HepG2 (cell line): Measurements from ENCODE around the gene PPIL6. TPM values are rescaled to one million over a fixed set of nuclear protein-coding genes. Genes with fewer than 3 reads are reported as not detected.

Source experiments
- AGO1 ChIP-seq: fragments of 200-400 bp; formaldehyde crosslinking; IDR thresholded peaks from 2 replicates; pipeline ENCODE4 v1.6.1; 2017; ENCODE audit warnings: mild to moderate bottlenecking, low read depth, low read length, moderate library complexity; ENCODE audit not compliant: poor library complexity, severe bottlenecking
- ATF7-NPFF ChIP-seq: sonication (generic); formaldehyde crosslinking; IDR thresholded peaks from 2 replicates; pipeline ENCODE4 v1.8.1; 2023; ENCODE audit warnings: mild to moderate bottlenecking, low read depth, missing genetic modification reagents, moderate library complexity
- CTCF ChIP-seq: sonication (generic); formaldehyde crosslinking; IDR thresholded peaks from 2 replicates; pipeline ENCODE4 v1.5.0; 2020; ENCODE audit warnings: mild to moderate bottlenecking, missing genetic modification reagents, moderate library complexity
- EP300 ChIP-seq, 3 experiments: sonication (generic) in 1 of 3; formaldehyde crosslinking in 1 of 3; IDR thresholded peaks; 2 replicates each; pipeline versions ENCODE4 v1.5.1 to v1.6.1; 2011 to 2020; ENCODE audit warnings: low read depth in 2 of 3, low read length in 2 of 3, borderline replicate concordance in 1 of 3, improper control_type of control experiment in 1 of 3, mild to moderate bottlenecking in 1 of 3, missing genetic modification reagents in 1 of 3, moderate library complexity in 1 of 3
- FLYWCH1 ChIP-seq: sonication (generic); formaldehyde crosslinking; IDR thresholded peaks from 2 replicates; pipeline ENCODE4 v1.8.1; 2023; ENCODE audit warnings: mild to moderate bottlenecking, missing genetic modification reagents
- HOXA9 ChIP-seq: sonication (generic); formaldehyde crosslinking; IDR thresholded peaks from 2 replicates; pipeline ENCODE4 v1.8.1; 2022; ENCODE audit warnings: missing genetic modification reagents, mild to moderate bottlenecking, moderate library complexity, borderline replicate concordance
- KDM1A ChIP-seq: IDR thresholded peaks from 2 replicates; pipeline ENCODE4 v1.6.1; 2016; ENCODE audit warnings: missing compliant biosample characterization
- KDM2A ChIP-seq: sonication (generic); formaldehyde crosslinking; IDR thresholded peaks from 2 replicates; pipeline ENCODE4 v1.4.0; 2020; ENCODE audit warnings: low read depth, missing genetic modification reagents, borderline replicate concordance
- MEIS1 ChIP-seq: sonication (generic); formaldehyde crosslinking; IDR thresholded peaks from 2 replicates; pipeline ENCODE4 v1.9.0; 2021; ENCODE audit warnings: mild to moderate bottlenecking, missing genetic modification reagents, moderate library complexity, borderline replicate concordance
- MIXL1 ChIP-seq: IDR thresholded peaks from 2 replicates; pipeline ENCODE4 v1.6.1; 2016
- NFKB2 ChIP-seq: sonication (generic); formaldehyde crosslinking; IDR thresholded peaks from 2 replicates; pipeline ENCODE4 v1.4.0; 2020; ENCODE audit warnings: missing genetic modification reagents, borderline replicate concordance
- POLR2AphosphoS5 ChIP-seq: IDR thresholded peaks from 2 replicates; pipeline ENCODE4 v1.6.1; 2012; ENCODE audit warnings: low read depth, low read length
- PRMT3 ChIP-seq: sonication (generic); formaldehyde crosslinking; IDR thresholded peaks from 2 replicates; pipeline ENCODE4 v1.8.1; 2022; ENCODE audit warnings: low read depth, mild to moderate bottlenecking, moderate library complexity, missing genetic modification reagents, borderline replicate concordance
- RAD21 ChIP-seq: fragments of 450-650 bp; formaldehyde crosslinking; IDR thresholded peaks from 2 replicates; pipeline ENCODE4 v1.5.0; 2020; ENCODE audit warnings: mild to moderate bottlenecking
- RARA ChIP-seq: IDR thresholded peaks from 2 replicates; pipeline ENCODE4 v1.6.1; 2016; ENCODE audit warnings: missing genetic modification reagents, missing compliant biosample characterization
- TFE3 ChIP-seq: IDR thresholded peaks from 2 replicates; pipeline ENCODE4 v1.6.1; 2016
- XRCC5 ChIP-seq: fragments of 200-400 bp; formaldehyde crosslinking; optimal IDR thresholded peaks from 2 replicates; pipeline ENCODE3; 2017; ENCODE audit warnings: mild to moderate bottlenecking, low read length
- ZBTB39 ChIP-seq: sonication (generic); formaldehyde crosslinking; IDR thresholded peaks from 2 replicates; pipeline ENCODE4 v1.5.0; 2020; ENCODE audit warnings: missing genetic modification reagents
- ZBTB7B ChIP-seq: sonication (generic); formaldehyde crosslinking; IDR thresholded peaks from 2 replicates; pipeline ENCODE4 v1.4.0; 2020; ENCODE audit warnings: missing genetic modification reagents
- ZNF160 ChIP-seq: sonication (generic); formaldehyde crosslinking; IDR thresholded peaks from 2 replicates; pipeline ENCODE4 v1.8.0; 2022; ENCODE audit warnings: mild to moderate bottlenecking, inconsistent platforms, missing genetic modification reagents
- ZNF180 ChIP-seq: sonication (generic); formaldehyde crosslinking; IDR thresholded peaks from 2 replicates; pipeline ENCODE4 v1.4.0; 2020; ENCODE audit warnings: low read depth, missing genetic modification reagents, borderline replicate concordance
- ZNF205 ChIP-seq: IDR thresholded peaks from 2 replicates; pipeline ENCODE4 v1.6.1; 2018; ENCODE audit warnings: missing biosample characterization, missing genetic modification reagents
- ZNF530 ChIP-seq: sonication (generic); formaldehyde crosslinking; IDR thresholded peaks from 2 replicates; pipeline ENCODE4 v1.5.0; 2020; ENCODE audit warnings: low read depth, mild to moderate bottlenecking, missing genetic modification reagents
- ZNF543 ChIP-seq: sonication (generic); formaldehyde crosslinking; IDR thresholded peaks from 2 replicates; pipeline ENCODE4 v1.4.0; 2020; ENCODE audit warnings: mild to moderate bottlenecking, missing genetic modification reagents
- ZNF773 ChIP-seq: sonication (generic); formaldehyde crosslinking; IDR thresholded peaks from 2 replicates; pipeline ENCODE4 v1.4.0; 2020; ENCODE audit warnings: missing genetic modification reagents, borderline replicate concordance
- ZNF816 ChIP-seq: sonication (generic); formaldehyde crosslinking; IDR thresholded peaks from 2 replicates; pipeline ENCODE4 v1.8.0; 2022; ENCODE audit warnings: missing genetic modification reagents, mild to moderate bottlenecking, borderline replicate concordance
- ZSCAN9 ChIP-seq: IDR thresholded peaks from 2 replicates; pipeline ENCODE4 v1.6.1; 2016; ENCODE audit warnings: borderline replicate concordance
- polyA plus RNA-seq, 8 experiments: library from polyadenylated mRNA; depleted of rRNA in 3 of 8; stranded (reverse) in 7 of 8; unstranded in 1 of 8; fragments of >200 nt; fragmentation: Illumina TruSeq in 4 of 8; extraction: Trizol in 4 of 8; gene quantifications; 2 replicates each; pipeline versions ENCODE4 v1.2.1 to v1.2.3, GENCODE V29; 2011 to 2016; ENCODE audit warnings: low read depth in 4 of 8, missing spikeins in 1 of 8, mixed read lengths in 1 of 8; ENCODE audit not compliant: insufficient read depth in 1 of 8
- total RNA-seq, 5 experiments: library from RNA; depleted of rRNA; stranded (reverse); fragments of >200 nt; fragmentation: Illumina TruSeq; extraction: Trizol; gene quantifications; 2 replicates each; pipeline ENCODE4 v1.2.3, GENCODE V29; 2016; ENCODE audit warnings: low read depth in 1 of 5

Gene PPIL6
- total and polyA plus RNA-seq, 2 of the 13 experiments (the other 11 are each of a cell fraction or from before 2014, with no cell fraction given), result 0.22 to 0.46 TPM

GRCh38 chr6:109456111-109456583 lies 15.7 kb upstream of the PPIL6 start (continued):
- TF ChIP-seq ZBTB39 (no peak), NFKB2 (CRISPR knock-in tag) (peak; percentile 19; the same call in 1 of the 2 replicates), ATF7-NPFF (CRISPR knock-in tag) (no peak), ZNF816 (CRISPR knock-in tag) (no peak), ZNF205 (CRISPR knock-in tag) (no peak), HOXA9 (no peak), ZBTB7B (peak; percentile 55; the same call in 1 of the 2 replicates), KDM2A (CRISPR knock-in tag) (peak; percentile 65; the same call in 1 of the 2 replicates), ZNF160 (CRISPR knock-in tag) (no peak), MIXL1 (no peak), RARA (CRISPR knock-in tag) (no peak), FLYWCH1 (CRISPR knock-in tag) (no peak), AGO1 (peak; percentile 48), CTCF (CRISPR knock-in tag) (0 out of 2 replicates have a peak, but pooled peaks have one; percentile 17), POLR2AphosphoS5 (no peak), MEIS1 (0 out of 2 replicates have a peak, but pooled peaks have one; percentile 13), PRMT3 (CRISPR knock-in tag) (no peak), TFE3 (no peak), ZNF530 (no peak), ZNF773 (CRISPR knock-in tag) (peak; percentile 18; the same call in 1 of the 2 replicates), XRCC5 (no peak), RAD21 (0 out of 2 replicates have a peak, but pooled peaks have one; percentile 29), ZNF180 (no peak), ZSCAN9 (CRISPR knock-in tag) (no peak), EP300 (IDR thresholded peaks at IDR 0.05; ENCODE audit: low read depth in 2 of 2, low read length in 2 of 2) (no peak), EP300 (CRISPR knock-in tag; IDR thresholded peaks at IDR 0.05; ENCODE audit: borderline replicate concordance) (no peak), KDM1A (CRISPR knock-in tag) (no peak), ZNF543 (CRISPR knock-in tag) (0 out of 2 replicates have a peak, but pooled peaks have one; percentile 44)
